Measurements from ENCODE around the gene TMEM37. TPM values are rescaled to one million over a fixed set of nuclear protein-coding genes. Genes with fewer than 3 reads are reported as not detected.

The TMEM37 gene
- total RNA-seq, 1 donor from 2014 or later = 11.4 TPM

GRCh38 chr2:119480718-119481142, 49.1 kb downstream of the TMEM37 start:
- Mint-ChIP-seq H3K36me3 (ENCODE audit: low read depth, unreplicated experiment) (no peaks in the 10 kb centered on the region), H3K27me3 (ENCODE audit: unreplicated experiment) (peaks cover 6% of the 10 kb centered on the region), H3K9me3 (ENCODE audit: unreplicated experiment) (no peaks in the 10 kb centered on the region), H3K4me1 (ENCODE audit: unreplicated experiment) (no peaks in the 10 kb centered on the region), H3K27ac (ENCODE audit: unreplicated experiment) (no peak overlapping the region), H3K4me3 (ENCODE audit: unreplicated experiment) (no peak overlapping the region)
- no peak for TF ChIP-seq CTCF (IDR thresholded peaks at IDR 0.05; ENCODE audit: unreplicated experiment)
- DNase-seq (ENCODE audit: low spot score) = no peak

GRCh38 chr2:119481501-119482455, 50.1 kb downstream of the TMEM37 start:
- no peak for DNase-seq (ENCODE audit: low spot score)
- Mint-ChIP-seq H3K4me3 (ENCODE audit: unreplicated experiment) (no peak overlapping the region), H3K4me1 (ENCODE audit: unreplicated experiment) (no peaks in the 10 kb centered on the region), H3K36me3 (ENCODE audit: low read depth, unreplicated experiment) (no peaks in the 10 kb centered on the region), H3K27ac (ENCODE audit: unreplicated experiment) (no peak overlapping the region), H3K27me3 (ENCODE audit: unreplicated experiment) (peaks cover 3% of the 10 kb centered on the region), H3K9me3 (ENCODE audit: unreplicated experiment) (no peaks in the 10 kb centered on the region)
- TF ChIP-seq CTCF (IDR thresholded peaks at IDR 0.05; ENCODE audit: unreplicated experiment) = no peak

- H3K27ac Mint-ChIP-seq (ENCODE audit: unreplicated experiment) = no peak overlapping the region
- TF ChIP-seq CTCF (IDR thresholded peaks at IDR 0.05; ENCODE audit: unreplicated experiment) = no peak
- no peaks in the 10 kb centered on the region for H3K9me3 Mint-ChIP-seq (ENCODE audit: unreplicated experiment)
- H3K27me3 Mint-ChIP-seq (ENCODE audit: unreplicated experiment) = peaks cover 2% of the 10 kb centered on the region
- H3K4me3 Mint-ChIP-seq (ENCODE audit: unreplicated experiment) = no peak overlapping the region
- H3K4me1 Mint-ChIP-seq (ENCODE audit: unreplicated experiment) = no peaks in the 10 kb centered on the region
- no peaks in the 10 kb centered on the region for H3K36me3 Mint-ChIP-seq (ENCODE audit: low read depth, unreplicated experiment)
- no peak for DNase-seq (ENCODE audit: low spot score)
Observed at GRCh38 chr2:119482481-119483394, 51.1 kb downstream of the TMEM37 start.

GRCh38 chr2:119483395-119483753, 51.7 kb downstream of the TMEM37 start:
- Mint-ChIP-seq H3K27me3 (ENCODE audit: unreplicated experiment) (peaks cover 3% of the 10 kb centered on the region), H3K36me3 (ENCODE audit: low read depth, unreplicated experiment) (no peaks in the 10 kb centered on the region), H3K9me3 (ENCODE audit: unreplicated experiment) (no peaks in the 10 kb centered on the region), H3K4me3 (ENCODE audit: unreplicated experiment) (no peak overlapping the region), H3K4me1 (ENCODE audit: unreplicated experiment) (no peaks in the 10 kb centered on the region), H3K27ac (ENCODE audit: unreplicated experiment) (no peak overlapping the region)
- DNase-seq (ENCODE audit: low spot score) = no peak
- TF ChIP-seq CTCF (IDR thresholded peaks at IDR 0.05; ENCODE audit: unreplicated experiment) = no peak

Data from endothelial cell (in vitro differentiated cells).